HG03378 (cell line): ENCODE results near the gene DZIP1L.
A peak's percentile ranks its signal among the peaks of the same experiment; 100 is the strongest.

Experiments used
- ATAC-seq: cut with Tn5 transposase; IDR thresholded peaks from one replicate; pipeline ENCODE4 v1.9.1; 2021; ENCODE audit warnings: mild to moderate bottlenecking, moderate library complexity; ENCODE audit not compliant: unreplicated experiment

The DZIP1L gene

GRCh38 chr3:138038725-138039462 is 76.5 kb downstream of the DZIP1L start:
- ATAC-seq, result no peak

GRCh38 chr3:138036572-138036971 is 78.8 kb downstream of the DZIP1L start:
- ATAC-seq, result peak; percentile 39

GRCh38 chr3:138034918-138035317 is 80.5 kb downstream of the DZIP1L start:
- no peak for ATAC-seq

GRCh38 chr3:138033202-138033691 is 82.2 kb downstream of the DZIP1L start:
- ATAC-seq, result no peak

GRCh38 chr3:138032567-138032966 is 82.8 kb downstream of the DZIP1L start:
- ATAC-seq, result peak; percentile 40

GRCh38 chr3:138031536-138031935 is 83.9 kb downstream of the DZIP1L start:
- no peak for ATAC-seq

- no peak for ATAC-seq
Observed at GRCh38 chr3:138030734-138031280, 84.6 kb downstream of the DZIP1L start.

GRCh38 chr3:138027821-138028220 is 87.6 kb downstream of the DZIP1L start:
- no peak for ATAC-seq

- no peak for ATAC-seq
Observed at GRCh38 chr3:138025553-138025952, 89.9 kb downstream of the DZIP1L start.

GRCh38 chr3:138023754-138024153 is 91.7 kb downstream of the DZIP1L start:
- no peak for ATAC-seq

- ATAC-seq, result no peak
Observed at GRCh38 chr3:138019281-138020069, 95.9 kb downstream of the DZIP1L start.

GRCh38 chr3:138016065-138016464 is 99.3 kb downstream of the DZIP1L start:
- no peak for ATAC-seq

- ATAC-seq, result no peak
Observed at GRCh38 chr3:138012526-138012925, 102.9 kb downstream of the DZIP1L start.
